Endothelial cell of umbilical vein (primary cell): ENCODE results near the gene HSPA12A. TPM values are rescaled to one million over a fixed set of nuclear protein-coding genes. Genes with fewer than 3 reads are reported as not detected.

Source experiments
- BruUV-seq: library from RNA; stranded (reverse); fragments of 400-500 nt; replicated peaks from 2 replicates; lab custom pipeline; 2021; lab: Mats Ljungman, UMichigan
- CTCF ChIA-PET: fragments of 300-600, 350-600 bp; sonication (Branson Sonifier 250); formaldehyde crosslinking; loops from one replicate; lab custom pipeline; 2021; ENCODE audit warnings: antibody characterized with exemption, inconsistent platforms; lab: Charles Lee
- POLR2A ChIA-PET: fragments of 300-600, 350-600 bp; sonication (Branson Sonifier 250); formaldehyde crosslinking; loops from one replicate; lab custom pipeline; 2021; ENCODE audit warnings: antibody characterized with exemption, inconsistent platforms; lab: Charles Lee
- DNase-seq: peaks from one replicate; pipeline ENCODE4 v3.0.0-alpha.2; 2011; ENCODE audit warnings: low read depth, low spot score
- FAIRE-seq: peaks from 2 replicates; lab custom pipeline; 2011; peaks lifted over from hg19 to GRCh38; lab: Jason Lieb, UNC
- H2AFZ ChIP-seq: 2 replicates; pipeline ENCODE4 v1.6.0; 2012; ENCODE audit warnings: low read depth, low read length, control low read depth, inconsistent platforms
- H3K27ac ChIP-seq: 2 replicates; pipeline ENCODE4 v1.5.1; 2011; ENCODE audit warnings: low read depth, mild to moderate bottlenecking, control low read depth, low read length, moderate library complexity; ENCODE audit not compliant: insufficient read depth
- H3K27me3 ChIP-seq, 2 experiments: 2 replicates each; pipeline versions ENCODE4 v1.6.0 to v1.6.1; 2011; ENCODE audit warnings: low read length in 2 of 2, mixed read lengths in 1 of 2; ENCODE audit not compliant: control insufficient read depth in 2 of 2, insufficient read depth in 2 of 2
- H3K36me3 ChIP-seq, 2 experiments: 2 replicates in 1 of 2; 3 replicates in 1 of 2; pipeline ENCODE4 v1.5.1; 2011; ENCODE audit warnings: low read length in 2 of 2, mild to moderate bottlenecking in 1 of 2, moderate library complexity in 1 of 2; ENCODE audit not compliant: control insufficient read depth in 2 of 2, insufficient read depth in 2 of 2; ENCODE audit errors: extremely low read depth in 1 of 2
- H3K4me1 ChIP-seq: 3 replicates; pipeline ENCODE4 v1.5.1; 2011; ENCODE audit warnings: mild to moderate bottlenecking, low read length; ENCODE audit not compliant: control insufficient read depth, insufficient read depth; ENCODE audit errors: extremely low read depth
- H3K4me2 ChIP-seq: 2 replicates; pipeline ENCODE4 v1.6.1; 2011; ENCODE audit warnings: low read length, control low read depth, mixed read lengths; ENCODE audit not compliant: insufficient read depth
- H3K4me3 ChIP-seq, 3 experiments: fragments of 200-600 bp in 1 of 3; sonication (generic), shearing (Covaris generic) in 1 of 3; replicated peaks in 1 of 3; 2 replicates each; pipeline ENCODE4 v1.5.1; 2011 to 2016; ENCODE audit warnings: control low read depth in 3 of 3, low read length in 3 of 3, mild to moderate bottlenecking in 2 of 3, inconsistent platforms in 1 of 3, low read depth in 1 of 3, moderate library complexity in 1 of 3; ENCODE audit not compliant: insufficient read depth in 1 of 3
- H3K79me2 ChIP-seq: 2 replicates; pipeline ENCODE4 v1.6.0; 2012; ENCODE audit warnings: low read length, inconsistent platforms; ENCODE audit not compliant: control insufficient read depth, insufficient read depth
- H3K9ac ChIP-seq: replicated peaks from 2 replicates; pipeline ENCODE3; 2011; ENCODE audit warnings: low read length, control low read depth; ENCODE audit not compliant: insufficient read depth; ENCODE audit errors: extremely low read depth
- H3K9me1 ChIP-seq: replicated peaks from 3 replicates; pipeline ENCODE4 v1.6.0; 2011; ENCODE audit warnings: mild to moderate bottlenecking, low read length; ENCODE audit not compliant: control insufficient read depth, insufficient read depth; ENCODE audit errors: extremely low read depth
- H3K9me3 ChIP-seq: replicated peaks from 2 replicates; pipeline ENCODE4 v1.5.1; 2012; ENCODE audit warnings: low read length, inconsistent platforms; ENCODE audit not compliant: control insufficient read depth, insufficient read depth
- H4K20me1 ChIP-seq: replicated peaks from 2 replicates; pipeline ENCODE3; 2011; ENCODE audit warnings: mild to moderate bottlenecking, low read length; ENCODE audit not compliant: control insufficient read depth, insufficient read depth; ENCODE audit errors: extremely low read depth
- CTCF ChIP-seq, 2 donors: IDR thresholded peaks; 1 replicate in 1 of 2; 2 replicates in 1 of 2; pipeline ENCODE4 v1.5.1; 2011; ENCODE audit warnings: low read length in 2 of 2, mild to moderate bottlenecking in 2 of 2, moderate library complexity in 2 of 2, control low read depth in 1 of 2, inconsistent platforms in 1 of 2, low read depth in 1 of 2; ENCODE audit not compliant: insufficient read depth in 1 of 2; ENCODE audit errors: extremely low read depth in 1 of 2
- EZH2 ChIP-seq: IDR thresholded peaks from 2 replicates; pipeline ENCODE4 v1.6.1; 2012; ENCODE audit warnings: borderline replicate concordance, low read depth, mild to moderate bottlenecking, moderate library complexity, low read length, inconsistent platforms; ENCODE audit not compliant: severe bottlenecking
- JUN ChIP-seq: IDR thresholded peaks from 2 replicates; pipeline ENCODE4 v1.6.1; 2011; ENCODE audit warnings: borderline replicate concordance, low read depth; ENCODE audit not compliant: insufficient read length, insufficient read depth
- MAX ChIP-seq: IDR thresholded peaks from 2 replicates; pipeline ENCODE4 v1.6.1; 2011; ENCODE audit not compliant: insufficient read depth, insufficient read length
- MYC ChIP-seq: IDR thresholded peaks from one replicate; pipeline ENCODE4 v1.6.1; 2011; ENCODE audit warnings: mild to moderate bottlenecking, low read depth, low read length
- POLR2A ChIP-seq: IDR thresholded peaks from 2 replicates; pipeline ENCODE4 v1.6.1; 2012; ENCODE audit warnings: low read depth, mild to moderate bottlenecking, control low read depth, low read length
- POLR2AphosphoS5 ChIP-seq: IDR thresholded peaks from 2 replicates; pipeline ENCODE4 v1.6.1; 2012; ENCODE audit warnings: low read depth, mild to moderate bottlenecking, control low read depth, low read length, moderate library complexity; ENCODE audit not compliant: insufficient read depth
- dilution Hi-C: fragments of 300-500 bp; cut with MboI; formaldehyde crosslinking; loops from one replicate; pipeline ENCODE4 v1.15.0; 2019; ENCODE audit warnings: low sequenced_read_pairs; ENCODE audit not compliant: extremely low pct_ligation_motif_present
- intact Hi-C: fragments of 100-400 bp; cut with micrococcal nuclease; formaldehyde crosslinking; loops from one replicate; pipeline ENCODE4 v1.10.0; 2022
- polyA plus RNA-seq, 4 experiments: library from polyadenylated mRNA; depleted of rRNA in 3 of 4; stranded (reverse) in 3 of 4; unstranded in 1 of 4; fragments of >200 nt; gene quantifications; 2 replicates each; pipeline versions ENCODE4 v1.2.1 to v1.2.3, GENCODE V29; 2011 to 2012; ENCODE audit warnings: missing spikeins in 1 of 4
- total RNA-seq: library from RNA; stranded (reverse); gene quantifications from 2 replicates; pipeline ENCODE4 v1.2.3, GENCODE V29; 2021

Gene HSPA12A
- total and polyA plus RNA-seq, 2 donors (not counting 3 experiments of a cell fraction or from before 2014, with no cell fraction given) = 0.22 to 0.29 TPM

GRCh38 chr10:116673866-116674265 lies 68.5 kb downstream of the HSPA12A start:
- Histone ChIP-seq H4K20me1 (no peaks in the 10 kb centered on the region), H3K27me3 (no peaks in the 10 kb centered on the region), H3K4me1 (no peaks in the 10 kb centered on the region), H3K27ac (no peak overlapping the region), H3K79me2 (no peaks in the 10 kb centered on the region), H3K9ac (no peak overlapping the region), H3K36me3 (no peaks in the 10 kb centered on the region), H3K4me2 (no peak overlapping the region), H3K4me3 (no peak overlapping the region), H3K9me3 (no peaks in the 10 kb centered on the region), H3K9me1 (no peaks in the 10 kb centered on the region), H2AFZ (no peak overlapping the region)
- intact Hi-C loops (no loop called here), dilution Hi-C loops (no loop called here)
- BruUV-seq = no TSS peak
- FAIRE-seq (no peak), DNase-seq (no peak)
- POLR2A ChIA-PET = no interaction called here
- CTCF ChIA-PET = no interaction called here
- TF ChIP-seq JUN (no peak), CTCF (IDR thresholded peaks at IDR 0.05; ENCODE audit: extremely low read depth in 1 of 2, insufficient read depth in 1 of 2, low read depth in 1 of 2, low read length in 2 of 2) (no peak), POLR2A (no peak), EZH2 (no peak), MYC (no peak), MAX (no peak)

- DNase-seq = no peak
- Histone ChIP-seq H3K27ac (no peak overlapping the region), H3K27me3 (no peaks in the 10 kb centered on the region), H3K9me1 (no peaks in the 10 kb centered on the region), H3K4me3 (no peak overlapping the region), H3K36me3 (no peaks in the 10 kb centered on the region), H3K9me3 (no peaks in the 10 kb centered on the region), H3K79me2 (no peaks in the 10 kb centered on the region), H3K9ac (no peak overlapping the region), H3K4me2 (no peak overlapping the region), H2AFZ (no peak overlapping the region), H4K20me1 (no peaks in the 10 kb centered on the region), H3K4me1 (no peaks in the 10 kb centered on the region)
- intact Hi-C loops (no loop called here), dilution Hi-C loops (no loop called here)
- ChIA-PET POLR2A (no interaction called here), CTCF (no interaction called here)
- no TSS peak for BruUV-seq
- no peak for TF ChIP-seq CTCF (IDR thresholded peaks at IDR 0.05; ENCODE audit: extremely low read depth in 1 of 2, insufficient read depth in 1 of 2, low read depth in 1 of 2, low read length in 2 of 2)
- TF ChIP-seq MYC = no peak
- TF ChIP-seq POLR2AphosphoS5 = no peak
- no peak for FAIRE-seq
Measured at GRCh38 chr10:116672891-116673290, 69.5 kb downstream of the HSPA12A start.
